Measurements from ENCODE around the gene ASF1A.

The ASF1A gene

GRCh38 chr6:118914598-118914997, 20.6 kb downstream of the ASF1A start:
- Histone ChIP-seq H3K27me3 (no peaks in the 10 kb centered on the region), H3K27ac (no peak overlapping the region), H3K4me3 (no peak overlapping the region), H3K9me3 (no peaks in the 10 kb centered on the region), H3K36me3 (peaks cover 20 to 86% (median 57%) of the 10 kb centered on the region in 3 donors), H3K4me1 (no peaks in the 10 kb centered on the region)
- no peak for TF ChIP-seq CTCF (IDR thresholded peaks at IDR 0.05)
- DNase-seq: no peak
- intact Hi-C loops (cut with DNase I; ENCODE audit: low total_unique reads): no loop called here

GRCh38 chr6:118917546-118918328, 23.8 kb downstream of the ASF1A start:
- Histone ChIP-seq H3K9me3 (no peaks in the 10 kb centered on the region), H3K4me3 (no peak overlapping the region), H3K27ac (no peak overlapping the region), H3K36me3 (peaks cover 29 to 94% (median 64%) of the 10 kb centered on the region in 3 donors), H3K27me3 (no peaks in the 10 kb centered on the region), H3K4me1 (no peaks in the 10 kb centered on the region)
- intact Hi-C loops (cut with DNase I; ENCODE audit: low total_unique reads): no loop called here
- TF ChIP-seq CTCF (IDR thresholded peaks at IDR 0.05): no peak
- DNase-seq: no peak

- TF ChIP-seq CTCF (IDR thresholded peaks at IDR 0.05): no peak
- no peaks in the 10 kb centered on the region for H3K9me3 ChIP-seq
- no peaks in the 10 kb centered on the region for H3K27me3 ChIP-seq
- H3K4me3 ChIP-seq: no peak overlapping the region
- H3K36me3 ChIP-seq: peaks cover 29 to 95% (median 60%) of the 10 kb centered on the region in 3 donors
- H3K27ac ChIP-seq: no peak overlapping the region
- intact Hi-C loops (cut with DNase I; ENCODE audit: low total_unique reads): no loop called here
- H3K4me1 ChIP-seq: no peaks in the 10 kb centered on the region
- no peak for DNase-seq
Measured at GRCh38 chr6:118918329-118918725, 24.4 kb downstream of the ASF1A start.

- Histone ChIP-seq H3K27ac (no peak overlapping the region), H3K9me3 (no peaks in the 10 kb centered on the region), H3K4me1 (no peaks in the 10 kb centered on the region), H3K36me3 (peaks cover 25 to 93% (median 50%) of the 10 kb centered on the region in 3 donors), H3K27me3 (no peaks in the 10 kb centered on the region), H3K4me3 (no peak overlapping the region)
- intact Hi-C loops (cut with DNase I; ENCODE audit: low total_unique reads): no loop called here
- no peak for TF ChIP-seq CTCF (IDR thresholded peaks at IDR 0.05)
- no peak for DNase-seq
Measured at GRCh38 chr6:118921084-118921483, 27.1 kb downstream of the ASF1A start.

GRCh38 chr6:118923035-118923434, 29.1 kb downstream of the ASF1A start:
- Histone ChIP-seq H3K9me3 (no peaks in the 10 kb centered on the region), H3K36me3 (peaks cover 33 to 94% (median 39%) of the 10 kb centered on the region in 3 donors), H3K27me3 (no peaks in the 10 kb centered on the region), H3K4me1 (no peaks in the 10 kb centered on the region), H3K4me3 (no peak overlapping the region), H3K27ac (no peak overlapping the region)
- DNase-seq: no peak
- intact Hi-C loops (cut with DNase I; ENCODE audit: low total_unique reads): no loop called here
- no peak for TF ChIP-seq CTCF (IDR thresholded peaks at IDR 0.05)
